PC-9 (cell line): ENCODE measurements around the gene VAT1L. TPM values are rescaled to one million over a fixed set of nuclear protein-coding genes. Genes with fewer than 3 reads are reported as not detected.
A peak's percentile ranks its signal among the peaks of the same experiment; 100 is the strongest.

Source experiments
- Bru-seq: library from RNA; stranded (reverse); fragments of 400-500 nt; gene quantifications from one replicate; lab custom pipeline; 2021; lab: Mats Ljungman, UMichigan
- BruChase-seq, 2 experiments: library from RNA; stranded (reverse); fragments of 400-500 nt; gene quantifications; one replicate each; lab custom pipeline; 2021; lab: Mats Ljungman, UMichigan
- BruUV-seq: library from RNA; stranded (reverse); fragments of 400-500 nt; replicated peaks from 2 replicates; lab custom pipeline; 2021; lab: Mats Ljungman, UMichigan
- CTCF ChIA-PET: fragments of 300-600 bp; sonication (Branson Sonifier 250); formaldehyde crosslinking; loops from one replicate; lab custom pipeline; 2022; ENCODE audit warnings: antibody characterized with exemption; lab: Charles Lee
- POLR2A ChIA-PET: fragments of 300-600 bp; sonication (Branson Sonifier 250); formaldehyde crosslinking; loops from one replicate; lab custom pipeline; 2022; ENCODE audit warnings: antibody characterized with exemption; ENCODE audit not compliant: unreplicated experiment; lab: Charles Lee
- DNase-seq, 2 experiments: peaks; one replicate each; pipeline versions ENCODE4 v3.0.0 to v3.0.0-alpha.2; 2015 to 2022; ENCODE audit warnings: mixed read lengths in 1 of 2
- H2AFZ ChIP-seq: fragments of 200-600 bp; sonication (generic); 2 replicates; pipeline ENCODE4 v1.8.1; 2017; ENCODE audit warnings: antibody characterized with exemption
- H3F3A ChIP-seq: fragments of 200-600 bp; sonication (generic); 2 replicates; pipeline ENCODE4 v1.8.1; 2017; ENCODE audit warnings: antibody characterized with exemption, mild to moderate bottlenecking, low read depth; ENCODE audit not compliant: insufficient read depth
- H3K27ac ChIP-seq: fragments of 200-600 bp; sonication (generic); 2 replicates; pipeline ENCODE4 v1.6.1; 2016; ENCODE audit warnings: mixed run types
- H3K27me3 ChIP-seq: fragments of 200-600 bp; sonication (generic); 2 replicates; pipeline ENCODE4 v1.6.1; 2016; ENCODE audit warnings: low read depth, mixed run types; ENCODE audit not compliant: insufficient read depth
- H3K36me3 ChIP-seq: fragments of 200-600 bp; sonication (generic); 2 replicates; pipeline ENCODE4 v1.6.1; 2016; ENCODE audit warnings: low read depth, mixed run types
- H3K4me1 ChIP-seq: fragments of 200-600 bp; sonication (generic); replicated peaks from 2 replicates; pipeline ENCODE4 v1.6.1; 2016; ENCODE audit warnings: mixed run types; ENCODE audit not compliant: insufficient read depth
- H3K4me2 ChIP-seq: fragments of 200-600 bp; sonication (generic); 2 replicates; pipeline ENCODE4 v1.6.1; 2017; ENCODE audit warnings: mixed run types
- H3K4me3 ChIP-seq: fragments of 200-600 bp; sonication (generic); 2 replicates; pipeline ENCODE4 v1.6.1; 2016; ENCODE audit warnings: mixed run types
- H3K79me2 ChIP-seq: fragments of 200-600 bp; sonication (generic); 2 replicates; pipeline ENCODE4 v1.6.1; 2017; ENCODE audit warnings: low read depth, mixed run types
- H3K9me2 ChIP-seq: fragments of 200-600 bp; sonication (generic); 2 replicates; pipeline ENCODE4 v1.8.1; 2017; ENCODE audit warnings: mild to moderate bottlenecking; ENCODE audit not compliant: insufficient read depth
- H3K9me3 ChIP-seq: fragments of 200-600 bp; sonication (generic); 2 replicates; pipeline ENCODE4 v1.8.1; 2016; ENCODE audit warnings: low read depth; ENCODE audit not compliant: insufficient read depth
- H4K20me1 ChIP-seq: fragments of 200-600 bp; sonication (generic); 2 replicates; pipeline ENCODE4 v1.8.1; 2017; ENCODE audit not compliant: insufficient read depth
- CTCF ChIP-seq: fragments of 200-600 bp; sonication (generic); conservative IDR thresholded peaks from 2 replicates; pipeline ENCODE4 v1.6.1; 2017; ENCODE audit warnings: mixed run types, antibody characterized with exemption, mild to moderate bottlenecking, moderate library complexity
- EZH2 ChIP-seq: fragments of 200-600 bp; sonication (generic); IDR thresholded peaks from 2 replicates; pipeline ENCODE4 v1.8.0; 2017; ENCODE audit warnings: antibody characterized with exemption, low read depth
- intact Hi-C: fragments of 100-400 bp; cut with micrococcal nuclease; formaldehyde crosslinking; loops from one replicate; pipeline ENCODE4 v1.10.0; 2022; ENCODE audit not compliant: unreplicated experiment
- long read RNA-seq: library from polyadenylated mRNA; stranded (forward); transcript quantifications from one replicate; pipeline ENCODE4 v2.0.0, GENCODE V29; 2022
- total RNA-seq: library from RNA; stranded (reverse); gene quantifications from 2 replicates; pipeline ENCODE4 v1.2.3, GENCODE V29; 2021

VAT1L gene
- total RNA-seq, result not detected in 2 replicates
- percentile 0 among the genes with signal in this experiment for Bru-seq, nascent RNA
- percentile 0 among the genes with signal in this experiment for BruChase-seq, experiment 1, labeled RNA remaining after a 2-hour chase
- BruChase-seq, experiment 2, labeled RNA remaining after a 6-hour chase, result not detected
- long read RNA-seq, result 0 reads

GRCh38 chr16:77788181-77789084 lies at the start of gene VAT1L:
VAT1L (plus strand) TSS chr16:77788564; CDS start chr16:77788683, 119 bp downstream.
- Histone ChIP-seq H3K9me2 (no peaks in the 10 kb centered on the region), H3K27ac (no peak within 1 kb of the TSS), H3K27me3 (peaks cover 42% of the 10 kb centered on the region), H3K36me3 (no peaks in the 10 kb centered on the region), H3K4me1 (no peaks in the 10 kb centered on the region), H3K79me2 (no peaks in the 10 kb centered on the region), H4K20me1 (no peaks in the 10 kb centered on the region; the same call in 1 of the 2 replicates), H3F3A (no peaks in the 10 kb centered on the region), H2AFZ (no peak within 1 kb of the TSS), H3K4me2 (no peak within 1 kb of the TSS), H3K4me3 (no peak within 1 kb of the TSS), H3K9me3 (no peaks in the 10 kb centered on the region)
- intact Hi-C loops, result no loop called here
- no TSS peak for BruUV-seq
- ChIA-PET CTCF (no interaction called here), POLR2A (no interaction called here)
- DNase-seq, result no peak
- TF ChIP-seq CTCF (no peak), EZH2 (no peak)

GRCh38 chr16:77738706-77739558 lies 49.4 kb upstream of the VAT1L start:
- Histone ChIP-seq H3F3A (no peaks in the 10 kb centered on the region), H3K27ac (no peak overlapping the region), H3K4me1 (no peaks in the 10 kb centered on the region), H3K4me3 (no peak overlapping the region), H3K36me3 (no peaks in the 10 kb centered on the region), H3K9me3 (no peaks in the 10 kb centered on the region), H2AFZ (no peak overlapping the region), H3K9me2 (no peaks in the 10 kb centered on the region), H4K20me1 (no peaks in the 10 kb centered on the region), H3K79me2 (no peaks in the 10 kb centered on the region), H3K4me2 (no peak overlapping the region), H3K27me3 (peaks cover 10% of the 10 kb centered on the region; the same call in 1 of the 2 replicates)
- CTCF ChIA-PET, result no interaction called here
- no peak for DNase-seq
- POLR2A ChIA-PET, result no interaction called here
- TF ChIP-seq CTCF (no peak), EZH2 (no peak)
- intact Hi-C loops, result no loop called here
- BruUV-seq, result no TSS peak

- Histone ChIP-seq H3K36me3 (no peaks in the 10 kb centered on the region), H3K27me3 (peaks cover 16% of the 10 kb centered on the region; the same call in 1 of the 2 replicates), H2AFZ (no peak overlapping the region), H3K27ac (no peak overlapping the region), H3K9me3 (no peaks in the 10 kb centered on the region), H3K4me2 (no peak overlapping the region), H3K79me2 (no peaks in the 10 kb centered on the region), H3K4me3 (no peak overlapping the region), H3F3A (no peaks in the 10 kb centered on the region), H3K4me1 (no peaks in the 10 kb centered on the region), H4K20me1 (no peaks in the 10 kb centered on the region), H3K9me2 (no peaks in the 10 kb centered on the region)
- POLR2A ChIA-PET, result no interaction called here
- no TSS peak for BruUV-seq
- intact Hi-C loops, result no loop called here
- CTCF ChIA-PET, result no interaction called here
- no peak for DNase-seq
- no peak for TF ChIP-seq EZH2
- TF ChIP-seq CTCF, result no peak
These were observed 48.8 kb upstream of the VAT1L start for GRCh38 chr16:77739559-77739892.
